Astrocyte (in vitro differentiated cells and primary cell): ENCODE results near the gene DCAF5.

Experiments
- EZH2 ChIP-seq: IDR thresholded peaks from 2 replicates; pipeline ENCODE4 v1.6.1; 2012; ENCODE audit warnings: mild to moderate bottlenecking, low read length, inconsistent platforms; ENCODE audit not compliant: insufficient read depth
- TF ChIP-seq, protein P1 (sequence below): IDR thresholded peaks from 2 replicates; pipeline ENCODE4 v1.5.1; 2011; ENCODE audit warnings: low read depth, mild to moderate bottlenecking, inconsistent platforms, low read length, moderate library complexity; ENCODE audit not compliant: insufficient read depth

GRCh38 chr14:69081271-69081670 lies 71.6 kb downstream of the DCAF5 start:
- TF ChIP-seq, protein P1, sequence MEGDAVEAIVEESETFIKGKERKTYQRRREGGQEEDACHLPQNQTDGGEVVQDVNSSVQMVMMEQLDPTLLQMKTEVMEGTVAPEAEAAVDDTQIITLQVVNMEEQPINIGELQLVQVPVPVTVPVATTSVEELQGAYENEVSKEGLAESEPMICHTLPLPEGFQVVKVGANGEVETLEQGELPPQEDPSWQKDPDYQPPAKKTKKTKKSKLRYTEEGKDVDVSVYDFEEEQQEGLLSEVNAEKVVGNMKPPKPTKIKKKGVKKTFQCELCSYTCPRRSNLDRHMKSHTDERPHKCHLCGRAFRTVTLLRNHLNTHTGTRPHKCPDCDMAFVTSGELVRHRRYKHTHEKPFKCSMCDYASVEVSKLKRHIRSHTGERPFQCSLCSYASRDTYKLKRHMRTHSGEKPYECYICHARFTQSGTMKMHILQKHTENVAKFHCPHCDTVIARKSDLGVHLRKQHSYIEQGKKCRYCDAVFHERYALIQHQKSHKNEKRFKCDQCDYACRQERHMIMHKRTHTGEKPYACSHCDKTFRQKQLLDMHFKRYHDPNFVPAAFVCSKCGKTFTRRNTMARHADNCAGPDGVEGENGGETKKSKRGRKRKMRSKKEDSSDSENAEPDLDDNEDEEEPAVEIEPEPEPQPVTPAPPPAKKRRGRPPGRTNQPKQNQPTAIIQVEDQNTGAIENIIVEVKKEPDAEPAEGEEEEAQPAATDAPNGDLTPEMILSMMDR: no peak
- no peak for TF ChIP-seq EZH2
